Testis (tissue), 3 donors: ENCODE data around the gene SSU72. TPM values are rescaled to one million over a fixed set of nuclear protein-coding genes. Genes with fewer than 3 reads are reported as not detected.

Experiments
- DNase-seq: peaks from one replicate; pipeline ENCODE4 v3.0.0-alpha.2; 2019
- H3K27ac ChIP-seq, 2 donors: fragments of 200-600 bp; sonication (generic); one replicate each; pipeline ENCODE4 v1.5.1; 2019
- H3K27me3 ChIP-seq: fragments of 200-600 bp; sonication (generic); one replicate; pipeline ENCODE4 v1.5.1; 2019
- H3K36me3 ChIP-seq: fragments of 200-600 bp; sonication (generic); one replicate; pipeline ENCODE4 v1.5.1; 2017; ENCODE audit warnings: low read depth; ENCODE audit errors: missing control alignments
- H3K4me1 ChIP-seq: fragments of 200-600 bp; sonication (generic); one replicate; pipeline ENCODE4 v1.5.1; 2019
- H3K4me3 ChIP-seq, 2 donors: fragments of 200-600 bp; sonication (generic); one replicate each; pipeline ENCODE4 v1.5.1; 2017 to 2019
- H3K9me3 ChIP-seq: fragments of 200-600 bp; sonication (generic); one replicate; pipeline ENCODE4 v1.5.1; 2017
- POLR2A ChIP-seq: fragments of 450-650 bp; IDR thresholded peaks from one replicate; pipeline ENCODE4 v1.6.1; 2017; ENCODE audit warnings: antibody characterized with exemption, mild to moderate bottlenecking, moderate library complexity
- WGBS, 2 donors: methylation state at CpG; one replicate each; pipeline ENCODE4 v1.1.5; 2018; 5-methylcytosine and 5-hydroxymethylcytosine counted together
- intact Hi-C: fragments of 100-400 bp; cut with DNase I; formaldehyde crosslinking; loops from one replicate; pipeline ENCODE4 v1.15.1; 2023; ENCODE audit warnings: low total_unique reads
- polyA plus RNA-seq: library from polyadenylated mRNA; stranded (reverse); fragments of 350-450 nt; fragmentation: Illumina TruSeq; extraction: RNeasy Lipid Tissue Mini Kit (QIAGEN cat#74804); gene quantifications from one replicate; pipeline ENCODE4 v1.2.3, GENCODE V29; 2014; ENCODE audit warnings: low read depth, low replicate concordance; ENCODE audit not compliant: insufficient read depth
- total RNA-seq, 2 donors: library from RNA; depleted of rRNA; stranded (reverse); fragments of >200 nt; gene quantifications; one replicate each; pipeline ENCODE4 v1.2.3, GENCODE V29; 2016
- TF ChIP-seq, protein P1 (sequence below), 3 experiments: fragments of 450-650 bp in 2 of 3; fragments of 200-600 bp in 1 of 3; sonication (generic) in 1 of 3; IDR thresholded peaks; one replicate each; pipeline ENCODE4 v1.5.1; 2016 to 2019; ENCODE audit warnings: antibody characterized with exemption in 3 of 3, mild to moderate bottlenecking in 2 of 3, moderate library complexity in 1 of 3

The SSU72 gene
- total and polyA plus RNA-seq, 3 donors from 2014 or later, result 67.0 to 158 (median 146) TPM

DNA sequence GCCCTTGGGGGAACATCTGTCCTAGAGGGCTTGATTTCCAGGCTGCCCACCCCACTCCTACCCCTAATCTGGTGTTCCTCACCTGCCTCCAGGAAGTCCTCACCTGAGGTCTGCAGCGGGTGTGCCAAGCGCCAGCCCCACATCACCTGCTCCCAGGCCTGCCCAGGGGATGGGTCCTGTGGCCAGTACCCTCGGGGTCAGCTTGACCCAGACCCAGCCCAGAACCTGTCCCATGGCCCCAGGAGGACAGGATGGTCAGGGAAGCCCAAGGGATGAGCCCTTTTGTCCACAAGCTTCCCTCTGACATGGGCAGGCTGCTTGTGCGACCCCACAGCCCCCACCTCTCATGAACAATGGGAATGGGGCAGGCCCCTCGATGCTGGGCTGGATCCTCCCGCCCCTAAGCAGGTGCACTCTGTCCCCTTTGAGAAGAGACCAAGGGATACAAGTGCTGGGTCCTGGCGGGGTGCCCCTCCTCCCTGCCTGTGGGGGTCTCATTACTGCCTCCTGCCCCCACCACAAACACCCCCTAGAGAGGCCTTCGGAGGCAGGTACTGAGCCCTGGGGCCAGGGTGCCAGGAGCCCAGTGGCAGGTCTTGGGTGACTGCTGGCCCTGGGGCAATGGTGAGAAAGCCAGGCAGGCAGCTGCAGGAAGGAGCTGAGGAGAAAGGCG is 43.9 kb upstream of the SSU72 start:
- no peak overlapping the region for H3K4me3 ChIP-seq
- H3K27ac ChIP-seq, result no peak overlapping the region
- WGBS, 2 donors, result 90 to 100% methylated on average over 1 to 9 of the region's 9 CpGs
- H3K27me3 ChIP-seq, result no peaks in the 10 kb centered on the region
- no peaks in the 10 kb centered on the region for H3K9me3 ChIP-seq
- no peak for TF ChIP-seq POLR2A
- TF ChIP-seq, protein P1, sequence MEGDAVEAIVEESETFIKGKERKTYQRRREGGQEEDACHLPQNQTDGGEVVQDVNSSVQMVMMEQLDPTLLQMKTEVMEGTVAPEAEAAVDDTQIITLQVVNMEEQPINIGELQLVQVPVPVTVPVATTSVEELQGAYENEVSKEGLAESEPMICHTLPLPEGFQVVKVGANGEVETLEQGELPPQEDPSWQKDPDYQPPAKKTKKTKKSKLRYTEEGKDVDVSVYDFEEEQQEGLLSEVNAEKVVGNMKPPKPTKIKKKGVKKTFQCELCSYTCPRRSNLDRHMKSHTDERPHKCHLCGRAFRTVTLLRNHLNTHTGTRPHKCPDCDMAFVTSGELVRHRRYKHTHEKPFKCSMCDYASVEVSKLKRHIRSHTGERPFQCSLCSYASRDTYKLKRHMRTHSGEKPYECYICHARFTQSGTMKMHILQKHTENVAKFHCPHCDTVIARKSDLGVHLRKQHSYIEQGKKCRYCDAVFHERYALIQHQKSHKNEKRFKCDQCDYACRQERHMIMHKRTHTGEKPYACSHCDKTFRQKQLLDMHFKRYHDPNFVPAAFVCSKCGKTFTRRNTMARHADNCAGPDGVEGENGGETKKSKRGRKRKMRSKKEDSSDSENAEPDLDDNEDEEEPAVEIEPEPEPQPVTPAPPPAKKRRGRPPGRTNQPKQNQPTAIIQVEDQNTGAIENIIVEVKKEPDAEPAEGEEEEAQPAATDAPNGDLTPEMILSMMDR (IDR thresholded peaks at IDR 0.05), result no peak
- intact Hi-C loops, result no loop called here
- no peaks in the 10 kb centered on the region for H3K36me3 ChIP-seq
- peaks cover 15% of the 10 kb centered on the region for H3K4me1 ChIP-seq
- DNase-seq, result no peak

DNA sequence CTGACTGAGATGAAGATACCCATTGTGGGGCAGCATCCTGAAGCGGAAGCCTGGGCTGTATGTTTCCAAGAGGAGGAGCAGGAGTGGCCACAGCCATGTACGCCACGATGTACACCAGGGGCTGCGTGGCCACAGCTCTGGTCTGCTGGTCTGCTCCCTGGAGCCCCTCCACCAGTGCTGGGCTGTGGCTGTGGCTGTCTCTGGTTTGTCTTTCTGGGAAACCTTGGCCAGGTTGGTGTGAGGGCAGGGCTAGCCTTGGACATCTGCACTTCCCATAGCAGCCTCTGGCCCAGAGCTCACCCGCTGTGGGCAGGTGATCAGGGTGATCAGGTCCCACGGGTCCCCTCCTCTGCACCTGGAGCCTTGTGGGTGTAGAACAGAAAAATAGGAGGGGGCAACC is 43.3 kb upstream of the SSU72 start:
- H3K4me1 ChIP-seq, result peaks cover 19% of the 10 kb centered on the region
- no peaks in the 10 kb centered on the region for H3K9me3 ChIP-seq
- TF ChIP-seq POLR2A, result no peak
- TF ChIP-seq, protein P1 (IDR thresholded peaks at IDR 0.05), result no peak
- no peak for DNase-seq
- no peak overlapping the region for H3K27ac ChIP-seq
- no peak overlapping the region for H3K4me3 ChIP-seq
- no peaks in the 10 kb centered on the region for H3K27me3 ChIP-seq
- 87 to 90% methylated on average over 6 of the region's 6 CpGs for WGBS, 2 donors
- no peaks in the 10 kb centered on the region for H3K36me3 ChIP-seq
- intact Hi-C loops, result no loop called here

DNA sequence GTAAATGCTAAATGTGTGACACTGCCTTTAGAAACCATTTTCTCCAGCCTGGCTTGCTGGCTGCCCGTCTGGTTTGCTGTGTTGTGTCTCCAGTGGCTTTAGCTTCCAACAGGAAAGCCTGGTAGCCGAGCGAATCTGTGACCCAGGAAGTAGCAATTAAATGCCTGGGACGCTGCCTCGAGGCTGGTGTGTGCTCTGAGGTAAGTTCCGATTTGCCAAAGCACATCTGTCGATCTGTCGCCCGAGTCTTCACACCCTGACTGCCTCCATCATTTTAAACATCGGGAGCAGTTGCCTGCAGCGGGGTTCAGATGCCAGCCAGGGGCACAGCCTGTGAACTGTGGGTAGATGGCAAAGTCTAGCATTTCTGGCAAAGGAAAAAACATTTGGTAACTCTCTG is 42.9 kb upstream of the SSU72 start:
- intact Hi-C loops, result no loop called here
- Histone ChIP-seq H3K27me3 (no peaks in the 10 kb centered on the region), H3K27ac (no peak overlapping the region), H3K4me1 (peaks cover 19% of the 10 kb centered on the region), H3K4me3 (no peak overlapping the region), H3K9me3 (no peaks in the 10 kb centered on the region), H3K36me3 (no peaks in the 10 kb centered on the region)
- WGBS, 2 donors, result 87 to 92% methylated on average over 11 of the region's 11 CpGs
- no peak for DNase-seq
- TF ChIP-seq, protein P1 (IDR thresholded peaks at IDR 0.05), result no peak
- no peak for TF ChIP-seq POLR2A

DNA sequence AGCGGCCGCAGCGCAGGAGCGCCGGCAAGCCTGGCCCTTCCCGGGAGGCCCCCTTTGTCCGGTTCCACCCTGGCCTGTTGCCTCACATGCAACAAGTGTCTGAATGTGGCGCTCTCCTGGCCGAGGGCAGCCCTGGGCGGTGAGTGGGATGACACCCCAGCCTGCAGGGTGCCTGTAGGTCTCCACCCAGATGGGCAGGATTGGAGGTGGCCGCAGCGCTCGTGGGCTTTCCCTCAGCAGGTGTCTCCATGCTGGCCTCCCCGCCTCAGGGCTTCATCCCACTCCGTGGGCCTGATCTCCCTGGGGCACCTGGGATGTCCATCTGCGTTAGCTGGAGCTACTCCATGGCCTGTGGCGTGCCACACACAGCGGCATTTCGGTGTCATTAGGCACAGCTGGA is 42.2 kb upstream of the SSU72 start:
- peaks cover 19% of the 10 kb centered on the region for H3K4me1 ChIP-seq
- 68 to 69% methylated on average over 15 to 19 of the region's 19 CpGs for WGBS, 2 donors
- no peaks in the 10 kb centered on the region for H3K27me3 ChIP-seq
- intact Hi-C loops, result no loop called here
- TF ChIP-seq, protein P1 (IDR thresholded peaks at IDR 0.05), result no peak
- no peak for TF ChIP-seq POLR2A
- no peak for DNase-seq
- H3K4me3 ChIP-seq, result peak overlapping the region in 1 of 2 donors; percentile 98
- H3K27ac ChIP-seq, result no peak overlapping the region
- H3K9me3 ChIP-seq, result no peaks in the 10 kb centered on the region
- H3K36me3 ChIP-seq, result no peaks in the 10 kb centered on the region
